Measurements from ENCODE around the gene GNA14.
"Not testable (repeated sequence)": the region's sequence is repeated elsewhere in the genome, so short reads cannot be mapped to it uniquely, and the experiment has no call there.

GNA14 gene

GRCh38 chr9:77648234-77649108, at the start of gene GNA14:
Gene GNA14, minus strand, starts transcription at chr9:77648322. Its CDS starts 529 bp downstream, at chr9:77647793.
- FAIRE-seq (no peak), DNase-seq (ENCODE audit: extremely low spot score, insufficient read length, low read depth) (no peak)

- FAIRE-seq: no peak
- DNase-seq (ENCODE audit: extremely low spot score, insufficient read length, low read depth): no peak
These were observed 49.3 kb upstream of the GNA14 start for GRCh38 chr9:77697238-77697984.

- DNase-seq (ENCODE audit: extremely low spot score, insufficient read length, low read depth); FAIRE-seq: not testable (repeated sequence)
These were observed 42.6 kb upstream of the GNA14 start for GRCh38 chr9:77690723-77691122.

GRCh38 chr9:77690119-77690518, 42.0 kb upstream of the GNA14 start:
- DNase-seq (ENCODE audit: extremely low spot score, insufficient read length, low read depth); FAIRE-seq: not testable (repeated sequence)

GRCh38 chr9:77687737-77688136, 39.6 kb upstream of the GNA14 start:
- not testable (repeated sequence) for DNase-seq (ENCODE audit: extremely low spot score, insufficient read length, low read depth); FAIRE-seq

- FAIRE-seq: no peak
- DNase-seq (ENCODE audit: extremely low spot score, insufficient read length, low read depth): no peak
These were observed 32.5 kb upstream of the GNA14 start for GRCh38 chr9:77680581-77680980.

GRCh38 chr9:77679661-77680368, 31.7 kb upstream of the GNA14 start:
- no peak for DNase-seq (ENCODE audit: extremely low spot score, insufficient read length, low read depth)

GRCh38 chr9:77679088-77679487, 31.0 kb upstream of the GNA14 start:
- FAIRE-seq (no peak), DNase-seq (ENCODE audit: extremely low spot score, insufficient read length, low read depth) (no peak)

More at GRCh38 chr9:77679661-77680368, 31.7 kb upstream of the GNA14 start:
- FAIRE-seq: no peak

- no peak for FAIRE-seq
These were observed 29.9 kb upstream of the GNA14 start for GRCh38 chr9:77677957-77678535.

GRCh38 chr9:77677397-77677796, 29.3 kb upstream of the GNA14 start:
- DNase-seq (ENCODE audit: extremely low spot score, insufficient read length, low read depth) (no peak), FAIRE-seq (no peak)

More at GRCh38 chr9:77677957-77678535, 29.9 kb upstream of the GNA14 start:
- DNase-seq (ENCODE audit: extremely low spot score, insufficient read length, low read depth): no peak

GRCh38 chr9:77673941-77674791, 26.0 kb upstream of the GNA14 start:
- no peak for DNase-seq (ENCODE audit: extremely low spot score, insufficient read length, low read depth)
- no peak for FAIRE-seq

- no peak for FAIRE-seq
These were observed 24.1 kb upstream of the GNA14 start for GRCh38 chr9:77672183-77672582.

GRCh38 chr9:77667151-77667550, 19.0 kb upstream of the GNA14 start:
- DNase-seq (ENCODE audit: extremely low spot score, insufficient read length, low read depth): no peak
- FAIRE-seq: no peak

More at GRCh38 chr9:77672183-77672582, 24.1 kb upstream of the GNA14 start:
- DNase-seq (ENCODE audit: extremely low spot score, insufficient read length, low read depth): no peak

- DNase-seq (ENCODE audit: extremely low spot score, insufficient read length, low read depth): no peak
- FAIRE-seq: no peak
These were observed 15.6 kb upstream of the GNA14 start for GRCh38 chr9:77663754-77664153.

- FAIRE-seq (no peak), DNase-seq (ENCODE audit: extremely low spot score, insufficient read length, low read depth) (no peak)
These were observed 13.5 kb upstream of the GNA14 start for GRCh38 chr9:77661566-77662085.

GRCh38 chr9:77659926-77660325, 11.8 kb upstream of the GNA14 start:
- FAIRE-seq (no peak), DNase-seq (ENCODE audit: extremely low spot score, insufficient read length, low read depth) (no peak)

GRCh38 chr9:77651203-77651602, 3.1 kb upstream of the GNA14 start:
- no peak for FAIRE-seq
- no peak for DNase-seq (ENCODE audit: extremely low spot score, insufficient read length, low read depth)

- FAIRE-seq (no peak), DNase-seq (ENCODE audit: extremely low spot score, insufficient read length, low read depth) (no peak)
These were observed 1.1 kb upstream of the GNA14 start for GRCh38 chr9:77649109-77649812.
